IMR-90 (cell line): ENCODE measurements around the gene FABP7. TPM values are rescaled to one million over a fixed set of nuclear protein-coding genes. Genes with fewer than 3 reads are reported as not detected.

Source experiments
- BHLHE40 ChIP-seq: fragments of 150-350 bp; IDR thresholded peaks from 2 replicates; pipeline ENCODE4 v1.6.1; 2016; ENCODE audit warnings: mild to moderate bottlenecking, low read depth, low read length
- CTCF ChIP-seq: conservative IDR thresholded peaks from 2 replicates; pipeline ENCODE4 v1.5.1; 2012; ENCODE audit warnings: mild to moderate bottlenecking, low read depth, low read length, improper control_type of control experiment
- NFE2L2 ChIP-seq: fragments of 150-350 bp; IDR thresholded peaks from 2 replicates; pipeline ENCODE4 v1.6.1; 2016; ENCODE audit warnings: low read depth, mild to moderate bottlenecking, low read length
- RFX5 ChIP-seq: IDR thresholded peaks from 2 replicates; pipeline ENCODE4 v1.8.0; 2012; ENCODE audit warnings: low read depth, mild to moderate bottlenecking, low read length, moderate library complexity
- polyA plus RNA-seq, 3 experiments: library from polyadenylated mRNA; depleted of rRNA; stranded (reverse); fragments of >200 nt; gene quantifications; 2 replicates each; pipeline ENCODE4 v1.2.3, GENCODE V29; 2012; ENCODE audit warnings: low replicate concordance in 1 of 3
- total RNA-seq: library from RNA; depleted of rRNA; stranded (reverse); fragments of >200 nt; gene quantifications from 2 replicates; pipeline ENCODE4 v1.2.3, GENCODE V29; 2012
- TF ChIP-seq, protein P1 (sequence below): fragments of 150-350 bp; IDR thresholded peaks from 2 replicates; pipeline ENCODE4 v1.6.1; 2016; ENCODE audit warnings: low read depth, mild to moderate bottlenecking, low read length, moderate library complexity, borderline replicate concordance

Gene FABP7
- total and polyA plus RNA-seq, 2 of the 4 experiments (the other 2 are of a cell fraction) = not detected

GRCh38 chr6:122809001-122809400 is 29.5 kb downstream of the FABP7 start (continued):
- TF ChIP-seq, protein P1, sequence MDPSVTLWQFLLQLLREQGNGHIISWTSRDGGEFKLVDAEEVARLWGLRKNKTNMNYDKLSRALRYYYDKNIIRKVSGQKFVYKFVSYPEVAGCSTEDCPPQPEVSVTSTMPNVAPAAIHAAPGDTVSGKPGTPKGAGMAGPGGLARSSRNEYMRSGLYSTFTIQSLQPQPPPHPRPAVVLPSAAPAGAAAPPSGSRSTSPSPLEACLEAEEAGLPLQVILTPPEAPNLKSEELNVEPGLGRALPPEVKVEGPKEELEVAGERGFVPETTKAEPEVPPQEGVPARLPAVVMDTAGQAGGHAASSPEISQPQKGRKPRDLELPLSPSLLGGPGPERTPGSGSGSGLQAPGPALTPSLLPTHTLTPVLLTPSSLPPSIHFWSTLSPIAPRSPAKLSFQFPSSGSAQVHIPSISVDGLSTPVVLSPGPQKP = no peak
- TF ChIP-seq BHLHE40 (no peak), RFX5 (no peak), NFE2L2 (no peak), CTCF (no peak)
